Body of pancreas (tissue), 4 donors: ENCODE data around the gene LRRC47.

Experiments
- CTCF ChIP-seq, 7 experiments: fragments of 450-650 bp in 4 of 7; fragments of 200-600 bp in 3 of 7; sonication (generic) in 3 of 7; IDR thresholded peaks; one replicate each; pipeline ENCODE4 v1.5.1; 2016 to 2019; ENCODE audit warnings: antibody characterized with exemption in 7 of 7
- POLR2A ChIP-seq, 3 donors: fragments of 450-650 bp; IDR thresholded peaks; one replicate each; pipeline ENCODE4 v1.6.1; 2016; ENCODE audit warnings: antibody characterized with exemption in 3 of 3, mild to moderate bottlenecking in 2 of 3

- TF ChIP-seq CTCF (IDR thresholded peaks at IDR 0.05) (no peak), POLR2A (IDR thresholded peaks at IDR 0.05) (no peak)
Observed at GRCh38 chr1:3779912-3780416, 16.3 kb downstream of the LRRC47 start.
